HCT116 (cell line): Measurements from ENCODE around the gene CTTNBP2NL. TPM values are rescaled to one million over a fixed set of nuclear protein-coding genes. Genes with fewer than 3 reads are reported as not detected.

Experiments used
- ATAC-seq: fragments of 200-7000 bp; cut with Tn5 transposase; 2 replicates; pipeline ENCODE4 v1.9.1; 2020; ENCODE audit warnings: mild to moderate bottlenecking, moderate library complexity
- BruUV-seq: library from RNA; stranded (reverse); fragments of 400-500 nt; replicated peaks from 2 replicates; lab custom pipeline; 2021; lab: Mats Ljungman, UMichigan
- CTCF ChIA-PET: fragments of 300-600 bp; sonication (Branson Sonifier 250); formaldehyde crosslinking; loops from one replicate; lab custom pipeline; 2021; ENCODE audit warnings: antibody characterized with exemption; lab: Charles Lee
- POLR2A ChIA-PET: fragments of 300-600, 350-600 bp; sonication (Branson Sonifier 250); formaldehyde crosslinking; loops from one replicate; lab custom pipeline; 2021; ENCODE audit warnings: antibody characterized with exemption; lab: Charles Lee
- RAD21 ChIA-PET, 2 experiments: fragments of 300-600 bp; sonication (Branson Sonifier 250); formaldehyde crosslinking; loops; one replicate each; lab custom pipeline; 2023; ENCODE audit warnings: low total read pairs in 2 of 2; ENCODE audit not compliant: uncharacterized antibody in 2 of 2, unreplicated experiment in 2 of 2, low non-redundant PET in 1 of 2; lab: Charles Lee
- DNase-seq: peaks from one replicate; pipeline ENCODE4 v3.0.0-alpha.2; 2010; ENCODE audit warnings: low read depth, low spot score
- H2AFZ ChIP-seq: fragments of 200-600 bp; shearing (Covaris generic), sonication (generic); 2 replicates; pipeline ENCODE4 v1.6.1; 2017; ENCODE audit warnings: low read depth, mixed run types, mixed read lengths, antibody characterized with exemption, low read length; ENCODE audit not compliant: poor library complexity, severe bottlenecking
- H3K27ac ChIP-seq: 2 replicates; pipeline ENCODE4 v1.5.1; 2012; ENCODE audit warnings: low read depth, low read length
- H3K27me3 ChIP-seq: fragments of 200-600 bp; sonication (generic); 2 replicates; pipeline ENCODE4 v1.6.1; 2016; ENCODE audit warnings: mixed run types, low read length, mixed read lengths; ENCODE audit not compliant: insufficient read depth
- H3K36me3 ChIP-seq, 2 experiments: fragments of 200-500 bp in 1 of 2; fragments of 200-600 bp in 1 of 2; sonication (Bioruptor generic) in 1 of 2; sonication (generic) in 1 of 2; 2 replicates each; pipeline versions ENCODE4 v1.5.1 to v1.6.1; 2014 to 2016; ENCODE audit warnings: low read length in 2 of 2, inconsistent platforms in 1 of 2, mixed read lengths in 1 of 2, mixed run types in 1 of 2; ENCODE audit not compliant: insufficient read depth in 2 of 2, control insufficient read depth in 1 of 2
- H3K4me1 ChIP-seq, 2 experiments: fragments of 200-600 bp in 1 of 2; sonication (generic) in 1 of 2; 2 replicates each; pipeline versions ENCODE4 v1.5.1 to v1.6.1; 2012 to 2017; ENCODE audit warnings: low read length in 2 of 2, inconsistent platforms in 1 of 2, mild to moderate bottlenecking in 1 of 2, mixed read lengths in 1 of 2, mixed run types in 1 of 2, moderate library complexity in 1 of 2; ENCODE audit not compliant: insufficient read depth in 2 of 2, control insufficient read depth in 1 of 2
- H3K4me2 ChIP-seq: fragments of 200-600 bp; sonication (generic); 2 replicates; pipeline ENCODE4 v1.6.1; 2017; ENCODE audit warnings: mixed run types, low read length, mixed read lengths
- H3K4me3 ChIP-seq, 2 experiments: fragments of 200-600 bp in 1 of 2; sonication (generic) in 1 of 2; replicated peaks in 1 of 2; 2 replicates each; pipeline ENCODE4 v1.5.1; 2011 to 2016; ENCODE audit warnings: low read length in 2 of 2, control low read depth in 1 of 2, low read depth in 1 of 2, mild to moderate bottlenecking in 1 of 2, mixed read lengths in 1 of 2, mixed run types in 1 of 2
- H3K79me2 ChIP-seq: fragments of 200-600 bp; sonication (generic); 2 replicates; pipeline ENCODE4 v1.6.1; 2017; ENCODE audit warnings: mild to moderate bottlenecking, mixed run types, low read length, moderate library complexity, mixed read lengths; ENCODE audit not compliant: insufficient read depth
- H3K9ac ChIP-seq: fragments of 200-600 bp; sonication (generic); 2 replicates; pipeline ENCODE4 v1.6.1; 2016; ENCODE audit warnings: low read length, mixed read lengths
- H3K9me2 ChIP-seq: fragments of 200-600 bp; sonication (generic), shearing (Covaris generic); 2 replicates; pipeline ENCODE4 v1.6.1; 2017; ENCODE audit warnings: mixed run types, mild to moderate bottlenecking, moderate library complexity; ENCODE audit not compliant: insufficient read depth
- H3K9me3 ChIP-seq, 2 experiments: fragments of 200-500 bp in 1 of 2; fragments of 200-600 bp in 1 of 2; sonication (Bioruptor generic) in 1 of 2; sonication (generic) in 1 of 2; 2 replicates each; pipeline ENCODE4 v1.6.1; 2014 to 2017; ENCODE audit warnings: low read length in 2 of 2, mixed read lengths in 2 of 2, inconsistent platforms in 1 of 2, low read depth in 1 of 2, mild to moderate bottlenecking in 1 of 2, mixed run types in 1 of 2, moderate library complexity in 1 of 2; ENCODE audit not compliant: control insufficient read depth in 1 of 2, insufficient read depth in 1 of 2
- H4K20me1 ChIP-seq: fragments of 200-600 bp; sonication (generic), shearing (Covaris generic); 2 replicates; pipeline ENCODE4 v1.6.1; 2017; ENCODE audit warnings: mixed run types, mild to moderate bottlenecking, moderate library complexity; ENCODE audit not compliant: insufficient read depth
- CEBPB ChIP-seq: IDR thresholded peaks from 2 replicates; pipeline ENCODE4 v1.6.1; 2012; ENCODE audit warnings: low read depth
- CTCF ChIP-seq, 3 experiments: fragments of 200-600 bp in 1 of 3; sonication (generic) in 1 of 3; IDR thresholded peaks in 2 of 3; conservative IDR thresholded peaks in 1 of 3; 2 replicates each; pipeline ENCODE4 v1.5.1; 2012 to 2017; ENCODE audit warnings: low read depth in 2 of 3, low read length in 2 of 3, antibody characterized with exemption in 1 of 3, borderline replicate concordance in 1 of 3, control low read depth in 1 of 3, mild to moderate bottlenecking in 1 of 3, mixed read lengths in 1 of 3, mixed run types in 1 of 3, moderate library complexity in 1 of 3; ENCODE audit not compliant: insufficient read depth in 1 of 3
- EGR1 ChIP-seq: IDR thresholded peaks from 2 replicates; pipeline ENCODE4 v1.6.1; 2012; ENCODE audit warnings: low read depth
- ELF1 ChIP-seq: IDR thresholded peaks from 2 replicates; pipeline ENCODE4 v1.6.1; 2012; ENCODE audit warnings: low read depth, borderline replicate concordance
- EZH2 ChIP-seq: fragments of 200-600 bp; sonication (generic); IDR thresholded peaks from 2 replicates; pipeline ENCODE4 v1.6.1; 2017; ENCODE audit warnings: antibody characterized with exemption, mixed run types
- MAX ChIP-seq: IDR thresholded peaks from 2 replicates; pipeline ENCODE4 v1.6.1; 2012
- POLR2A ChIP-seq: IDR thresholded peaks from 2 replicates; pipeline ENCODE4 v1.7.0; 2011; ENCODE audit warnings: borderline replicate concordance; ENCODE audit not compliant: insufficient read depth, insufficient read length; ENCODE audit errors: extremely low read depth
- POLR2AphosphoS5 ChIP-seq: IDR thresholded peaks from 2 replicates; pipeline ENCODE4 v1.6.1; 2011; ENCODE audit warnings: mild to moderate bottlenecking, low read depth, low read length, moderate library complexity
- SRF ChIP-seq: IDR thresholded peaks from 2 replicates; pipeline ENCODE4 v1.6.1; 2012; ENCODE audit warnings: low read depth
- TCF7L2 ChIP-seq: IDR thresholded peaks from 2 replicates; pipeline ENCODE4 v1.7.0; 2011; ENCODE audit warnings: borderline replicate concordance, inconsistent platforms; ENCODE audit not compliant: insufficient read depth, insufficient read length; ENCODE audit errors: extremely low read depth
- YY1 ChIP-seq: IDR thresholded peaks from 2 replicates; pipeline ENCODE4 v1.6.1; 2011; ENCODE audit warnings: low read length, low read depth, moderate library complexity, mild to moderate bottlenecking; ENCODE audit not compliant: insufficient replicate concordance; ENCODE audit errors: extremely low read depth
- ZFX ChIP-seq: fragments of 450-650 bp; IDR thresholded peaks from 2 replicates; pipeline ENCODE4 v1.6.1; 2017
- intact Hi-C: fragments of 100-400 bp; cut with micrococcal nuclease; formaldehyde crosslinking; loops from 2 replicates; pipeline ENCODE4 v1.10.0; 2022
- total RNA-seq: library from RNA; stranded (reverse); gene quantifications from one replicate; pipeline ENCODE4 v1.2.1, GENCODE V29; 2021; ENCODE audit not compliant: unreplicated experiment
- TF ChIP-seq, protein P1 (sequence below): IDR thresholded peaks from 2 replicates; pipeline ENCODE4 v1.6.1; 2012
- TF ChIP-seq, protein P2 (sequence below): IDR thresholded peaks from 2 replicates; pipeline ENCODE4 v1.6.1; 2012; ENCODE audit warnings: low read depth
- TF ChIP-seq, protein P3 (sequence below): IDR thresholded peaks from 2 replicates; pipeline ENCODE4 v1.6.1; 2011; ENCODE audit warnings: mild to moderate bottlenecking, low read length, moderate library complexity; ENCODE audit not compliant: insufficient replicate concordance; ENCODE audit errors: extremely low read depth

The CTTNBP2NL gene
- total RNA-seq, 1 experiment from 2014 or later, result 18.0 TPM

- no peak for TF ChIP-seq TCF7L2
These were observed 35.9 kb upstream of the CTTNBP2NL start (continued) for GRCh38 chr1:112359961-112360767.

GRCh38 chr1:112363636-112364035, 32.4 kb upstream of the CTTNBP2NL start:
- Histone ChIP-seq H4K20me1 (no peaks in the 10 kb centered on the region), H3K27me3 (peaks cover 7% of the 10 kb centered on the region), H3K36me3 (no peaks in the 10 kb centered on the region), H3K9me2 (no peaks in the 10 kb centered on the region), H3K9me3 (no peaks in the 10 kb centered on the region), H3K27ac (no peak overlapping the region), H3K4me1 (no peaks in the 10 kb centered on the region), H3K9ac (no peak overlapping the region), H3K79me2 (no peaks in the 10 kb centered on the region), H2AFZ (no peak overlapping the region), H3K4me2 (no peak overlapping the region), H3K4me3 (no peak overlapping the region)
- CTCF ChIA-PET, result no interaction called here
- ATAC-seq (no peak), DNase-seq (no peak)
- intact Hi-C loops, result no loop called here
- RAD21 ChIA-PET, result no interaction called here
- BruUV-seq, result no TSS peak
- TF ChIP-seq YY1 (no peak), CEBPB (no peak), SRF (no peak), EZH2 (no peak), MAX (no peak), ELF1 (no peak), TCF7L2 (no peak), ZFX (no peak), POLR2AphosphoS5 (no peak), EGR1 (no peak), POLR2A (no peak), CTCF (IDR thresholded peaks at IDR 0.05 in 2 of 3, conservative IDR thresholded peaks at IDR 0.05 in 1 of 3; ENCODE audit: borderline replicate concordance in 1 of 3, insufficient read depth in 1 of 3, low read depth in 2 of 3, low read length in 2 of 3) (no peak)
- TF ChIP-seq, protein P1, sequence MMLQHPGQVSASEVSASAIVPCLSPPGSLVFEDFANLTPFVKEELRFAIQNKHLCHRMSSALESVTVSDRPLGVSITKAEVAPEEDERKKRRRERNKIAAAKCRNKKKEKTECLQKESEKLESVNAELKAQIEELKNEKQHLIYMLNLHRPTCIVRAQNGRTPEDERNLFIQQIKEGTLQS, result no peak
- TF ChIP-seq, protein P2, sequence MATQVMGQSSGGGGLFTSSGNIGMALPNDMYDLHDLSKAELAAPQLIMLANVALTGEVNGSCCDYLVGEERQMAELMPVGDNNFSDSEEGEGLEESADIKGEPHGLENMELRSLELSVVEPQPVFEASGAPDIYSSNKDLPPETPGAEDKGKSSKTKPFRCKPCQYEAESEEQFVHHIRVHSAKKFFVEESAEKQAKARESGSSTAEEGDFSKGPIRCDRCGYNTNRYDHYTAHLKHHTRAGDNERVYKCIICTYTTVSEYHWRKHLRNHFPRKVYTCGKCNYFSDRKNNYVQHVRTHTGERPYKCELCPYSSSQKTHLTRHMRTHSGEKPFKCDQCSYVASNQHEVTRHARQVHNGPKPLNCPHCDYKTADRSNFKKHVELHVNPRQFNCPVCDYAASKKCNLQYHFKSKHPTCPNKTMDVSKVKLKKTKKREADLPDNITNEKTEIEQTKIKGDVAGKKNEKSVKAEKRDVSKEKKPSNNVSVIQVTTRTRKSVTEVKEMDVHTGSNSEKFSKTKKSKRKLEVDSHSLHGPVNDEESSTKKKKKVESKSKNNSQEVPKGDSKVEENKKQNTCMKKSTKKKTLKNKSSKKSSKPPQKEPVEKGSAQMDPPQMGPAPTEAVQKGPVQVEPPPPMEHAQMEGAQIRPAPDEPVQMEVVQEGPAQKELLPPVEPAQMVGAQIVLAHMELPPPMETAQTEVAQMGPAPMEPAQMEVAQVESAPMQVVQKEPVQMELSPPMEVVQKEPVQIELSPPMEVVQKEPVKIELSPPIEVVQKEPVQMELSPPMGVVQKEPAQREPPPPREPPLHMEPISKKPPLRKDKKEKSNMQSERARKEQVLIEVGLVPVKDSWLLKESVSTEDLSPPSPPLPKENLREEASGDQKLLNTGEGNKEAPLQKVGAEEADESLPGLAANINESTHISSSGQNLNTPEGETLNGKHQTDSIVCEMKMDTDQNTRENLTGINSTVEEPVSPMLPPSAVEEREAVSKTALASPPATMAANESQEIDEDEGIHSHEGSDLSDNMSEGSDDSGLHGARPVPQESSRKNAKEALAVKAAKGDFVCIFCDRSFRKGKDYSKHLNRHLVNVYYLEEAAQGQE, result no peak
- TF ChIP-seq, protein P3, sequence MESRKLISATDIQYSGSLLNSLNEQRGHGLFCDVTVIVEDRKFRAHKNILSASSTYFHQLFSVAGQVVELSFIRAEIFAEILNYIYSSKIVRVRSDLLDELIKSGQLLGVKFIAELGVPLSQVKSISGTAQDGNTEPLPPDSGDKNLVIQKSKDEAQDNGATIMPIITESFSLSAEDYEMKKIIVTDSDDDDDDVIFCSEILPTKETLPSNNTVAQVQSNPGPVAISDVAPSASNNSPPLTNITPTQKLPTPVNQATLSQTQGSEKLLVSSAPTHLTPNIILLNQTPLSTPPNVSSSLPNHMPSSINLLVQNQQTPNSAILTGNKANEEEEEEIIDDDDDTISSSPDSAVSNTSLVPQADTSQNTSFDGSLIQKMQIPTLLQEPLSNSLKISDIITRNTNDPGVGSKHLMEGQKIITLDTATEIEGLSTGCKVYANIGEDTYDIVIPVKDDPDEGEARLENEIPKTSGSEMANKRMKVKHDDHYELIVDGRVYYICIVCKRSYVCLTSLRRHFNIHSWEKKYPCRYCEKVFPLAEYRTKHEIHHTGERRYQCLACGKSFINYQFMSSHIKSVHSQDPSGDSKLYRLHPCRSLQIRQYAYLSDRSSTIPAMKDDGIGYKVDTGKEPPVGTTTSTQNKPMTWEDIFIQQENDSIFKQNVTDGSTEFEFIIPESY, result no peak
- POLR2A ChIA-PET, result no interaction called here
